Prostate gland (tissue), 2 donors: Measurements from ENCODE around the gene SMPX.

ENCODE experiments used
- CTCF ChIP-seq, 4 experiments: fragments of 200-600 bp in 2 of 4; fragments of 450-650 bp in 2 of 4; sonication (generic) in 2 of 4; IDR thresholded peaks; 1 replicate in 3 of 4; 2 replicates in 1 of 4; pipeline ENCODE4 v1.5.1; 2016 to 2019; ENCODE audit warnings: antibody characterized with exemption in 4 of 4, mild to moderate bottlenecking in 2 of 4, moderate library complexity in 2 of 4
- POLR2A ChIP-seq: fragments of 450-650 bp; IDR thresholded peaks from one replicate; pipeline ENCODE4 v1.6.1; 2016; ENCODE audit warnings: antibody characterized with exemption, mild to moderate bottlenecking

GRCh38 chrX:21659320-21659719 is 98.6 kb downstream of the SMPX start:
- no peak for TF ChIP-seq CTCF (IDR thresholded peaks at IDR 0.05)
- no peak for TF ChIP-seq POLR2A
